Omental fat pad (tissue), 4 donors: Measurements from ENCODE around the gene TASP1. TPM values are rescaled to one million over a fixed set of nuclear protein-coding genes. Genes with fewer than 3 reads are reported as not detected.

Experiments used
- ATAC-seq: fragments of 150-250 bp; one replicate; pipeline ENCODE4 v1.9.1; 2016; ENCODE audit warnings: mild to moderate bottlenecking, moderate library complexity; ENCODE audit not compliant: low FRiP score
- DNase-seq: peaks from one replicate; pipeline ENCODE4 v3.0.0-alpha.2; 2019; ENCODE audit warnings: low spot score
- total RNA-seq, 4 donors: library from RNA; depleted of rRNA; stranded (reverse); fragments of >200 nt; gene quantifications; one replicate each; pipeline ENCODE4 v1.1.0, GENCODE V29; 2016
- TF ChIP-seq, protein P1 (sequence below), 3 donors: fragments of 450-650 bp; IDR thresholded peaks; one replicate each; pipeline ENCODE4 v1.5.1; 2016 to 2017; ENCODE audit warnings: antibody characterized with exemption in 3 of 3, mild to moderate bottlenecking in 3 of 3, moderate library complexity in 2 of 3

TASP1 gene
- total RNA-seq, 4 donors from 2014 or later, result 8.0 to 12.8 (median 11.1) TPM

DNA sequence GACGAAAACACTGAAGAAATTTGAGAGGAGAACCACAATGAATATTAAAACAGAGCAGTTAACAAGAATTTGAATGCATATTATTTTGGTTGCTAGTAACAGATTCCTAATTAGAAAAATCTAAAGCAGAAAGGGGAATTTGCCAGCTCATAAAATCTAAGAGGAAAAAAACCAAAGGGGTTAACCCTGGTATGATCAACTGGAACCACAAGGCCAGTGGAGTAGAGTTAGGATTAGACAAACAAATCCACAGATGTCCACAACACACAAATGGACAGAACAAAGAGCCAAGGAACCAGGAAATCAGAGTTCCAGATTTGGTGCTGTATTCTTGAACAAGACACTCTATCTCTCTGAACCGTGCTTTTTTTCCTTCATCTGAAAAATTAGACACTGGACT, 195.0 kb downstream of the TASP1 start:
- TF ChIP-seq, protein P1, sequence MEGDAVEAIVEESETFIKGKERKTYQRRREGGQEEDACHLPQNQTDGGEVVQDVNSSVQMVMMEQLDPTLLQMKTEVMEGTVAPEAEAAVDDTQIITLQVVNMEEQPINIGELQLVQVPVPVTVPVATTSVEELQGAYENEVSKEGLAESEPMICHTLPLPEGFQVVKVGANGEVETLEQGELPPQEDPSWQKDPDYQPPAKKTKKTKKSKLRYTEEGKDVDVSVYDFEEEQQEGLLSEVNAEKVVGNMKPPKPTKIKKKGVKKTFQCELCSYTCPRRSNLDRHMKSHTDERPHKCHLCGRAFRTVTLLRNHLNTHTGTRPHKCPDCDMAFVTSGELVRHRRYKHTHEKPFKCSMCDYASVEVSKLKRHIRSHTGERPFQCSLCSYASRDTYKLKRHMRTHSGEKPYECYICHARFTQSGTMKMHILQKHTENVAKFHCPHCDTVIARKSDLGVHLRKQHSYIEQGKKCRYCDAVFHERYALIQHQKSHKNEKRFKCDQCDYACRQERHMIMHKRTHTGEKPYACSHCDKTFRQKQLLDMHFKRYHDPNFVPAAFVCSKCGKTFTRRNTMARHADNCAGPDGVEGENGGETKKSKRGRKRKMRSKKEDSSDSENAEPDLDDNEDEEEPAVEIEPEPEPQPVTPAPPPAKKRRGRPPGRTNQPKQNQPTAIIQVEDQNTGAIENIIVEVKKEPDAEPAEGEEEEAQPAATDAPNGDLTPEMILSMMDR (IDR thresholded peaks at IDR 0.05), result no peak
- no peak for ATAC-seq
- no peak for DNase-seq

- no peak for ATAC-seq
- TF ChIP-seq, protein P1 (IDR thresholded peaks at IDR 0.05), result no peak
Measured at GRCh38 chr20:13442986-13443385, 195.7 kb downstream of the TASP1 start.

GRCh38 chr20:13441388-13441787, 197.3 kb downstream of the TASP1 start:
- DNase-seq (no peak), ATAC-seq (no peak)
- TF ChIP-seq, protein P1 (IDR thresholded peaks at IDR 0.05), result no peak

More at GRCh38 chr20:13442986-13443385, 195.7 kb downstream of the TASP1 start:
- no peak for DNase-seq

DNA sequence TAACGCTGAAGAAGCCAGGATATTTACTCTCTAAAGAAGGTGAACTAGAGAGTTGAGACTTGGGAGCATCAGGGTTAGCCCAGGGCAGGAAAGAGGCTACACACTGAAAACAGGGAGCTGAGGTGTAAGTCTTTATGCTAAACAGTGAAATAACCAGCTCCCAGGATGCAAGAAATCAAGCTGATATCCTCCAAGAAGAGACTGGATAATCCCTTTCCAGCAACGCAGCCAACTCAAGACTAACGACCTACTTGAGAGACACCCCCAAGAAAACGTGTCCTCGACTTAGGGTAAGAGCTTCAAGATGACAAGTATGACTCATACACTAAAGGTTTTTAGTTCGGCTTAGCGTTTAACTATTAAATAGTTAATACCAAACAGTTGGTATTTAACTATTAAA, 202.2 kb downstream of the TASP1 start:
- TF ChIP-seq, protein P1 (IDR thresholded peaks at IDR 0.05), result no peak
- DNase-seq (no peak), ATAC-seq (no peak)

GRCh38 chr20:13432126-13432525, 206.6 kb downstream of the TASP1 start:
- ATAC-seq (no peak), DNase-seq (no peak)
- TF ChIP-seq, protein P1 (IDR thresholded peaks at IDR 0.05), result no peak

GRCh38 chr20:13430346-13431002, 208.3 kb downstream of the TASP1 start:
- no peak for DNase-seq
- TF ChIP-seq, protein P1 (IDR thresholded peaks at IDR 0.05), result no peak
- no peak for ATAC-seq

GRCh38 chr20:13428684-13429083, 210.0 kb downstream of the TASP1 start:
- DNase-seq (no peak), ATAC-seq (no peak)
- TF ChIP-seq, protein P1 (IDR thresholded peaks at IDR 0.05), result no peak
